Measurements from ENCODE around the gene RPS4Y1. TPM values are rescaled to one million over a fixed set of nuclear protein-coding genes. Genes with fewer than 3 reads are reported as not detected.

The RPS4Y1 gene
- total and polyA plus RNA-seq, 8 donors = 0.58 to 555 (median 168) TPM; not detected in 1

DNA sequence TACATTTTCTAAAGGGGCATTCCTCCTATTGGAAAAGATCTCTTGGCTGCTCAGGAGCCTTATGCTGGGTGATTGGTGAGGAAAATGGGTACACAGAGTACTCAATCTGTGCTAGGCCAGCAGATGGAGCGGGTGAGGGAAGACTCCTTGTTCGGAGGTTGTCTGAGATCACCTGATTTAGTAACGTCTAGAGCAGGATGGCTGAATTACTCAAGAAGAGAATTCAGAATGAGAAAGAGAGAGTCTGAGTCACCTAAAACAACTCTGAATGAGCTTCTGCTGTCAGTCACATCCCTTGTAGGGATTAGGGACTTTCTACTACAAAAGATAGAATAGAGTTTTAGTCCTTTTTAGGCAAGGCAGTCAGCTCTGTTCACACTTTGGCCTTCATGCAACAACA lies 46.6 kb downstream of the RPS4Y1 start:
- no peak for DNase-seq
- intact Hi-C loops (cut with DNase I; ENCODE audit: low total_unique reads) = no loop called here
- H3K4me1 ChIP-seq = no peaks in the 10 kb centered on the region
- H3K36me3 ChIP-seq = no peaks in the 10 kb centered on the region
- H3K27ac ChIP-seq = no peak overlapping the region
- H3K9me3 ChIP-seq = no peaks in the 10 kb centered on the region
- no peaks in the 10 kb centered on the region for H3K27me3 ChIP-seq
- H3K4me3 ChIP-seq = no peak overlapping the region
- 74 to 77% (median 75%) methylated on average over 3 of the region's 3 CpGs; no CpG with 5 or more reads in 2 of the 5 donors for WGBS, 5 donors
- TF ChIP-seq POLR2A (IDR thresholded peaks at IDR 0.05) = no peak

- Histone ChIP-seq H3K4me3 (no peak overlapping the region), H3K27me3 (no peaks in the 10 kb centered on the region), H3K9me3 (no peaks in the 10 kb centered on the region), H3K36me3 (no peaks in the 10 kb centered on the region), H3K27ac (no peak overlapping the region), H3K4me1 (no peaks in the 10 kb centered on the region)
- intact Hi-C loops (cut with DNase I; ENCODE audit: low total_unique reads) = no loop called here
- TF ChIP-seq CTCF (IDR thresholded peaks at IDR 0.05) = no peak
- TF ChIP-seq EP300 (IDR thresholded peaks at IDR 0.05) = no peak
- no peak for TF ChIP-seq POLR2AphosphoS5 (IDR thresholded peaks at IDR 0.05)
- no peak for TF ChIP-seq POLR2A (IDR thresholded peaks at IDR 0.05)
- WGBS, 5 donors = 92 to 100% (median 95%) methylated on average over 1 of the region's 1 CpG; no CpG with 5 or more reads in 2 of the 5 donors
- DNase-seq = no peak
Measured at GRCh38 chrY:2893471-2893870, 52.1 kb downstream of the RPS4Y1 start.

DNA sequence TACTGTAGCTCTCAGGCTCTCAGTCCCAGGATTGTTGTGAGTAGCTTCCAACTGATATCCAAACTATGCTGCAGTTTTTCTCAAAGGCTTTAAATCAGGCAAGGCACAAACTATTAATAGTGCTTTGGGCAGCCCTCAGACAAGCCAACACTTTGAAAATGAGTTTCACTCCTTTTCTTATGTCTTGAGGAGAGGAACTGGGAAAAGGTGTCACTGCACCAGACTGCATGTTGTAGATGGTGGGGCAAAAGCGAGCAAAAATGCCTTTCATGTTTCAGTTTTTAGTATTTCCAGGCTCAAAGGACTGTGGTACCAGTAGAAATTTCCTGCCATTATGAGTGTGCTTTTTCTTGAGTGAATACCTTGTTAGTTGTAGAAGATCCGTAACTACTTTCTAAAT lies 54.6 kb downstream of the RPS4Y1 start:
- intact Hi-C loops (cut with DNase I; ENCODE audit: low total_unique reads) = no loop called here
- DNase-seq = no peak
- Histone ChIP-seq H3K9me3 (no peaks in the 10 kb centered on the region), H3K4me1 (no peaks in the 10 kb centered on the region), H3K36me3 (no peaks in the 10 kb centered on the region), H3K27ac (no peak overlapping the region), H3K27me3 (no peaks in the 10 kb centered on the region), H3K4me3 (no peak overlapping the region)
- 88 to 96% (median 95%) methylated on average over 2 of the region's 2 CpGs; no CpG with 5 or more reads in 2 of the 5 donors for WGBS, 5 donors
- TF ChIP-seq POLR2AphosphoS5 (IDR thresholded peaks at IDR 0.05) (no peak), CTCF (IDR thresholded peaks at IDR 0.05) (no peak), EP300 (IDR thresholded peaks at IDR 0.05) (no peak)

- H3K27me3 ChIP-seq = no peaks in the 10 kb centered on the region
- 22 to 54% (median 47%) methylated on average over 1 of the region's 1 CpG; no CpG with 5 or more reads in 2 of the 5 donors for WGBS, 5 donors
- H3K4me3 ChIP-seq = no peak overlapping the region
- H3K9me3 ChIP-seq = no peaks in the 10 kb centered on the region
- DNase-seq = no peak
- intact Hi-C loops (cut with DNase I; ENCODE audit: low total_unique reads) = no loop called here
- H3K4me1 ChIP-seq = no peaks in the 10 kb centered on the region
- no peak for TF ChIP-seq EP300 (IDR thresholded peaks at IDR 0.05)
- TF ChIP-seq CTCF (IDR thresholded peaks at IDR 0.05) = no peak
- TF ChIP-seq POLR2AphosphoS5 (IDR thresholded peaks at IDR 0.05) = no peak
- H3K36me3 ChIP-seq = no peaks in the 10 kb centered on the region
- H3K27ac ChIP-seq = no peak overlapping the region
Measured at GRCh38 chrY:2907356-2907755, 66.0 kb downstream of the RPS4Y1 start.

DNA sequence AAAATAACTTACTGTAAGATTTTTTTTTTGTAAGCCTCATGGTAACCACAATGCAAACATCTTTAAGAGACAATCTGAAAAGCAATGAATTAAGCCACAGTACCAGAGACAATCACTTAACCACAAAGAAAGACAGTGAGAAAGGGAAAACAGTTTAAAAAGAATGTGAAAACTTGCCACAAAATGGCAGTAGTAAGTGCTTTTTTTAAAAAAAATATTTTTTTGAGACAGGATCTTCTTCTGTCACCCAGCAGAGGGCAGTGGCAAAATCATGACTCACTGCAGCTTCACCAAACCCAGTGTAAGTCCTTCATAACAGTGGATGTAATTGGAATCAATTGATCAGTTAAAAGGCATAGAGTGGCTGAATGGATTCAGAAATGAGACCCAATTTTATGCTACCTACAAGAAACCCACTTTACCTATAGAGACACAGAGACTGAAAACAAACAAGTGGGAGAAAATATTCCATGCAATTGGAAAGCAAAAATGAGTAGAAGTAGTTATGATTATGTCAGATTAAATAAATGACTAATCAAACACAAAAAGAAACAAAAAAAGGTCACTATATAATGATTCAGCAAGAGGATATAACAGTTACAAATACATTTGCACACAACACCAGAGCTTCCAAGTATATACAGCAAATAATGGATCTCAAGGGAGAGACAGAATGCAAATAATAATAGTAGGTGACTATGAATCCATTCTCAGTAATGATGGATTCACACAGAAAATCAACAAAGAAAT lies 71.8 kb downstream of the RPS4Y1 start:
- H3K27me3 ChIP-seq = no peaks in the 10 kb centered on the region
- no peak for DNase-seq
- H3K4me3 ChIP-seq = no peak overlapping the region
- intact Hi-C loops (cut with DNase I; ENCODE audit: low total_unique reads) = no loop called here
- H3K9me3 ChIP-seq = no peaks in the 10 kb centered on the region
- H3K36me3 ChIP-seq = no peaks in the 10 kb centered on the region
- H3K4me1 ChIP-seq = no peaks in the 10 kb centered on the region
- H3K27ac ChIP-seq = no peak overlapping the region
- TF ChIP-seq POLR2AphosphoS5 (IDR thresholded peaks at IDR 0.05) = no peak
- TF ChIP-seq POLR2A (IDR thresholded peaks at IDR 0.05) = no peak
- TF ChIP-seq EP300 (IDR thresholded peaks at IDR 0.05) = no peak
- no peak for TF ChIP-seq CTCF (IDR thresholded peaks at IDR 0.05)

Data from stomach (tissue), 9 donors.